Activated CD8-positive, alpha-beta memory T cell treated with anti-CD3 and anti-CD28 coated beads, Interleukin-2, amount 50 U/mL, for 24 hours (primary cell): ENCODE measurements around the gene SEC14L2.
A peak's percentile ranks its signal among the peaks of the same experiment; 100 is the strongest.

Experiments
- DNase-seq: peaks from one replicate; pipeline ENCODE4 v3.0.0-alpha.2; 2020; ENCODE audit errors: extremely low read depth

The SEC14L2 gene

DNA sequence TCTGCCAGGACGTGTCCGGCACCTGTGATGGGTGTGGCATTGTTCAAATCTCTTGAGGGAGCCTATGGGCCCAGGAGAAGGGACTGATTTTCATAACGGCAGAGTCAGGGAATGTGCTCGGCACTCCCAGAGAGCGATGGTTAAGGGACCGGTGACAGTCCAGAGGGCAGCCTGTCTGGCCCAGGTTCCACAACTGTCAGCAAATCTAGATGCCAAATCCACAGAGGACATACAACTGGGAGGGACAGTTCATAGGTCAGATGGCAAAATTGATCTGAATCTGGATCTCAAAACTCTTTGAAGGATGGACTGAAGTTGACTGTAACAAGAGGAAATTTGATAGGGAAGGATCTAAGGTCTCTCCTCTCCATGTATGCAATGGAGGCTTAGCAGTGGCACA, 7.5 kb downstream of the SEC14L2 start:
- no peak for DNase-seq

DNA sequence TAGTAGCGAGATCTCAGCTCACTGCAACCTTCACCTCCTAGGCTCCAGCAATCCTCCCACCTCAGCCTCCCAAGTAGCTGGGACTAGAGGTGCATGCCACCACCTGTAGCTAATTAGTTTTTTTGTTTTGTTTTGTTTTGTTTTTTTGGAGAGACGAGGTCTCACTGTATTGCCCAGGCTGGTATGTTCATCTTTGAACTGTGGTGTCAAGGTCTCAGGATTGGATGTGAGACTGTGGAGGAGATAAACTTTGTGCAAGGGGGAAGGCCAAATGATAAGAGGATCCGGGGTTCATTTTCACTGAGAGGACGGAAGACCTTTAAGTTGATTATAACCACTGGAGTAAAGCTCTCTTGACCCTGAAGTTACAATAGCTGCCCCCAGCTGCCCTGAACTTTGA, 8.9 kb downstream of the SEC14L2 start:
- DNase-seq = no peak

GRCh38 chr22:30406400-30406799, 9.6 kb downstream of the SEC14L2 start:
- no peak for DNase-seq

DNA sequence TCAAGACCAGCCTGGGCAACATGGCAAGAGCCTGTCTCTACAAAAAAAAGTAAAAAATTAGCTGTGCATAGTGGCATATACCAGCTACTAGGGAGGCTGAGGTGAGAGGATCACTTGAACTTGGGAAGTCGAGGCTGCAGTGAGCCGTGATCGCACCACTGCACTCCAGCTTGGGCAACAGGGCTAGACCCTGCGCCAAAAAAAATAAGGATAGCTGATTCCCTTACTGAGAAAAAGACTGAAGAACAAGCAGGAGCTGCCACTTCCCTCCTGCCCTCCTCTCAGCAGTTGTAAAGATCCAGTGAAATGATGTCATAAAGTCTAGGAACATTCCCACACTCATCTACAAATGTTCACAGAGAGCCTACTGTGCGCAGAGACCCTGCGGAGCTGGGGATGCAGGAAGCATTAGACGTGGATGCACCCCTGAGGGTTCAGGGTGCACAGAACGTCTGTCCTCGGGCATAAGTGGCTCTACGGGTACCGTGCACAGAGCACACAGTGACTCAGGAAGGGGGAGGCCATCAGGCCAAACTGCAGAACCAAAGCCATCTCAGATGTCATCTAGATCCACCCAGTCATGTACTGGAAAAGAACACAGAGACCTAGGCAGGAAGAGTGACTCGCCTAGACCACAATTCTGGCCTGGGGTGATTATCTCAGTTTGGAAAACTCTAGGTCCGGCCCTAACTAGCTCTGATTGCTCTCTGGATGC, 11.7 kb downstream of the SEC14L2 start:
- DNase-seq = no peak

DNA sequence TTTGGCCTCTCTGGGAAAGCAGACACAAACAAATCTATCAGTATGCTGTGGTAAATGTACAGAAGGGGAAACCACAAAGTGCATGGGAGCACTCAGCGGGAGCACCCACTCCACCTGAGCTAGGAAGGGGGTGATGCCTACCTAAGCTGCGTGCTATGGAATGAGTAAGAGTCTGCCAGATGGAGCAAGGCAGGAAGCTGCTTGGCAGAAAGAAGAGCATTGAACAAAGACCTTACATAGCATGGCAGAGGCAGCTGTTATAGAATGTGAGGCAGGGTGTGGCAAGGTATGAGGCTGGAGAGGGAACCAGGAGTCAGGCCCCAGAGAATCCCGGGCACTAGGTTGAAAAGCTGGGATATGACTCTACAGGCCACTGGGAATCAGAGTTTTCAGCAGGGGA, 15.0 kb downstream of the SEC14L2 start:
- DNase-seq = no peak

GRCh38 chr22:30413001-30413400, 16.2 kb downstream of the SEC14L2 start:
- DNase-seq = no peak

- no peak for DNase-seq
These were observed 17.1 kb downstream of the SEC14L2 start for GRCh38 chr22:30413745-30414524.

DNA sequence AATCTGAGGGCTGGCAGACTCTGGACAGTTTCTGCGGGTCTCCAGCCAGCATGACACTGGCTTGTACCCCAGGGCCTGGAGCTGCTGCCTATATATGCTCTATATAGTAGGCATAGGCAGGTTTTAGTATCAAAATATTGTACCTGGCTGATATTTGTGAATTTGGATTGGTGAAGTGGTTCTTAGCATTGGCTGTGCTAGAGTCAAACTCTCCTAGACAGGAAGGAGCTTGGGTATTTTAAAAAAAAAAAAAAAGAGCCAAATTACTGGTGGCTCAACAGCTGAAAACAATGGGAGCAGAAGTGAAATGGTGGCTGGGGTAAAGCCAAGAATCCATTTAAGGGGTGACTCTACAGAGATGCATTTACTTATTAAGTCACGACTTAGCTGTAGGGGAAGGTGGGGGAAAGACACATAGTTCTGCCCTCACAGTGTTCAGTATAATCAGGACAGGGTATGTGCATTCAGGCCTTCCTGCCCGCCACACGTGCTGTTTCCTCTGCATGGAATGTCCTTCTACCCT, 17.8 kb downstream of the SEC14L2 start:
- no peak for DNase-seq

GRCh38 chr22:30416403-30416802, 19.6 kb downstream of the SEC14L2 start:
- DNase-seq = no peak

DNA sequence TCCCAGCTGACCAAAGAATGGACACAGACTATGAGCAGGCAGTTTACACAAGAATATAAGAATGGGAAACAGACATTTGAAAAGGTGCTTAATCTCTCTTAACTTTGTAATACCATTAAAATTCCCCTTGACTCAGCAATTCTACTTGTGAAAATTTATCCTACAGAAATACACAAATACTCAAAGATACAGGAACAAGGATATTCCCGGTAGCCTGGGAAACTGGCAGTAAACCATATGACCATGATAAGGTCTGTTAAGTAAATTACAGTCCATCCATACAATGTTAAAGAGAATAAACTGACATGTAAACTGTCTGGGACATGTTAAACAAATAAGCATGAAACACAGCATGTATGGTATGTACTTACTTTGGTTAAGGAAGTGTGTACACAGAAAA, 20.0 kb downstream of the SEC14L2 start:
- no peak for DNase-seq

GRCh38 chr22:30420347-30421125, 23.7 kb downstream of the SEC14L2 start:
- DNase-seq = no peak

GRCh38 chr22:30421695-30422480, 25.1 kb downstream of the SEC14L2 start:
- no peak for DNase-seq

- peak; percentile 18 for DNase-seq
These were observed 25.9 kb downstream of the SEC14L2 start for GRCh38 chr22:30422481-30423300.

DNA sequence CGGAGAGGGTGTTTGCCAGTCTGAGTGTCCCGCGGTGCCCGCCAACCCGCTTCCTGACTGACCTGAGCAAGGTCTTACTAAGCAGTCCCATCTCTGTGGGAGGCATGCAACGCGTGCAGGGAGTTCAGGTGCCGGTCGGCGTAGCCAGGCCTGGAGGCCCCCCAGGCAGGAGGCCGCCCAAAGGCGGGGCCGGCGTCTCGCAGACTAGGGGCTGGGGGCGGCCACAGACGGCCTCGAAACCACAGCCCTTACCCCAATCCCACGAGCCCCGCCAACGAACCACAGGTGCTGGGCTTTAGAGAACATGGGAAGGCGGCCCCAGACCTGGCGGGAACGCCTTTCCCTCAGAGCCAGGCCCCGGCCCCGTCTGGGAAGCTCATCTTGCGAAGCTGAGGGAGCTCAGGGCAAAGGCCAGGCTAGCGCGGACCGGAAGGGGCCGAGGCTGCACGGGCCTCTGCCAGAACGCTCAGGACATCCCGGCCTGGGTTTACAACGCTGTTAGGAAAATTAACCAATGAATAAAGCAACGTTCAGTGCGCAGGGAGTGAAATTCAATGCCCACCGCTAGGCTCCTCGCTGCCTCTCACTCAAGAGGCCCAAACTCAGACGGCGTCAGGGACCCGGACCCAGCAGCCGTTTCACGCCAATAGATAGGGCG, 26.6 kb downstream of the SEC14L2 start:
- peak; percentile 14 for DNase-seq

GRCh38 chr22:30423959-30424533, 27.2 kb downstream of the SEC14L2 start:
- peak; percentile 96 for DNase-seq

DNA sequence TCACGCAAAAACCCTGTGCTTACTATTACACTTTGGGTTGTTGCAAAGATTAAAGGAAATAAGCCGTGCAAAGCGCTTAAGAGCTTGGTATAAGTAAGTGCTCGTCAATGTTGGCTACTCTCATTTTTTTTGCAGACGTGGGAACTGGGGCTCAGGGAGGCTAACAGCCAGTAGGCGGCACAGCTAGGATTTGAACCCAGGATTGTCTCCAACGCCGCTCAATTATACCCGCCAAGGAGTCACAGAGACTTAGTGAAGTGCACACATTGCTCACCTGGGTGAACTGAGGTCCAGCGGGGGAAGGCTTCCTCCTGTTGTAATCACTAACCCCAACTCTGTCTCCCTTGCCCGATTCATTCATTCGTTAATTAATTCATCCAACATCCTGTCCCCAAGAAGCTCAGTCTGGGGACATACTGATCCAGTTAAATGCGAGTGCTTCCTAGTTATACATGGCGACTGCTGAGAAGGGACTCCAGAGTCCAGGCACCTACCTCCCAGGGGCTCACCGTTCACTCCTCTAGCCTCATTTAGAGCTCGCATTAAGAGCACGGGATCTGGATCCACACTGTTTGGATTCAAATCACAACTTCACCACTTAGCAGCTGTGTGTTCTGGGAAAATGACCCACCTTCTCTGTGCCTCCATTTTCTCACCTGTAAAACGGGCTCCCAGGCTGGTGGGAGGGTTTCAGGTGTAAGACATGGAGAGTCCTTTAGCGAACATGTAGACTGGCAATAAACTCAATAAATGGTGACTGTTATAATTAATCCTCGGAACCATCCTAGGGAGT, 27.9 kb downstream of the SEC14L2 start:
- no peak for DNase-seq

DNA sequence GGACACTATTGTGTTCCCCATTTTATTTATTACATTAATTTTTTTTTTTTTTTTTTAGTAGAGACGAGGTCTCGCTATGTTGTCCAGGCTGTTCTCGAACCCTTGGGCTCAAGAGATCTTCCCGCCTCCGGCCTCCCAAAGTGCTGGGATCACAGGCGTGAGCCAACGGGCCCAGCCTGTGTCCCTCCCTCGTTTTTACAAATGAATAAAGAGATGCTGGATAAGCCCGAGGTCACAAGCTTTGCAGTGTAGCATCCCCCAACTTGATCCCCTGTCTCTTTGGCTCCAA, 28.5 kb downstream of the SEC14L2 start:
- no peak for DNase-seq

- peak; percentile 15 for DNase-seq
These were observed 29.0 kb downstream of the SEC14L2 start, which contains the start of gene MTFP1 for GRCh38 chr22:30425616-30426387. TSS of gene MTFP1 (plus strand) at chr22:30425768. CDS start at chr22:30425880, 112 bp downstream.
